Measurements from ENCODE around the gene NECAB3. TPM values are rescaled to one million over a fixed set of nuclear protein-coding genes. Genes with fewer than 3 reads are reported as not detected.

Gene NECAB3
- polyA plus RNA-seq, 1 donor: 13.3 TPM

GRCh38 chr20:33664085-33664761 is 10.0 kb downstream of the NECAB3 start:
- DNase-seq: no peak

DNA sequence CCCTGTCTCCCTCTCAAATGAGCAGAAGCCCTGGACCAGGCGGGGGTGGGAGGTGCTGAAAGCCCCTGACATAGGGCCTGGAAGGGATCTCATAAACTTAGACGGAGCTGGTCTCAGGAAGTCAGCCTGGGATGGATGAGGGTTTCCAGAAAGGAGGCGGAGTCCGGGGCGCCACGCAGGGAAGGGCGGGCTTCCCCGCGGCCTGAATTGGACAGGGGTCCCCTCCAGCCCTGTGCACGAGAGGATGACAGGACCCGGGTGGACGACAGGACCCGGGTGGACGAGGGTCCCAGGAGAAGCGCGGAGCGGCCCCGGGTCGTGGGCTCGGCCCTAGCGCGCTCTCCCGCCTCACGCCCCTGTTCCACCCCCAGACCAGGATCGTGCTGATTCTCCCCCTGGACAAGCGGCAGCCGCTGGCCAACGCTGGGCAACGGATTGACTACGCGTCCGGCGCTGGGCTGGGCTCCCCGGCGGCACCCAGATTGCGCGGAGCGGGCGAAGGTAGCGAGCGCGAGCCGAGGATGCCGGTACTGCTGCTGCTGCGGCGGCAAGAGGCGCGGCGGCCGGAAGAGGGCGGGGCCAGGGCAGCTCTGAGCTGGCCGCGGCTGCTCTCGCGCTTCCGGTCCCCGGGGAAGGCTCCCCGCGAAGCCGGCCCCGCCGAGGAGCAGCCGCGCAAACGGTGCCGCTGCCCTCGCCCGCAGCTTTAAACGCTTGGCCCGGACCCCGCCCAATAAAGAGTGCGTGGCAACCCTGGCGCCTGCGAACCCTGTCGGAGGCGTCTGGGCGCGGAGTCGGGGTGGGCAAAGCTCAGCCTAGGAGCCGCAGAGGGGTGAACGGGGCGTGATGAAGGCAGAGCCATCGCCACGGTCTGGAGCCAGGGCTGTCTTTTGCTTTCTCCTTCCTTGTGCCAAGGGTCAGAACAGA is 10.8 kb downstream of the NECAB3 start:
- peak; percentile 68 for DNase-seq

DNA sequence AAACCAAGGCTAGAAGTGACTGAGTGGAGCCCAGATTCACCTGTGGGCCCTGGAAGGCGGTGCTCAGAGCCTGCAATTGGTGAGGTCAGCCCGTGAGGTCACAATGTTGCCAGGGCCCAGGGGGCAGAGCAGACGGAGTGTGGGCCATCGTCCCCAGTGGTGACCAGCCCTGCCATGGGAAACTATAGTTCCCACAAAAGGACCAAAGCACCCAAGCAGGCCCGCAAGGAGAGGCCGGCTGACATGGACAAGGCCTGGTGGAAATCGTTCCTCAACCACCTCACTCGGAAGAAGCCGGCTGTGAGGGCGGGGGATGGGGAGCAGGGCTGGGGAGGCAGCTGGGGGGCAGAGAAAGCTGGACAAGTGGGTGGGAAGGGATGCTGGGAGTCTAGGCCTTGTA is 12.1 kb downstream of the NECAB3 start, which contains the start of gene C20orf144:
C20orf144 (plus strand) TSS at position 156 of the 400 bp plus-strand sequence; CDS start at position 175, 19 bp downstream.
- DNase-seq: no peak

DNA sequence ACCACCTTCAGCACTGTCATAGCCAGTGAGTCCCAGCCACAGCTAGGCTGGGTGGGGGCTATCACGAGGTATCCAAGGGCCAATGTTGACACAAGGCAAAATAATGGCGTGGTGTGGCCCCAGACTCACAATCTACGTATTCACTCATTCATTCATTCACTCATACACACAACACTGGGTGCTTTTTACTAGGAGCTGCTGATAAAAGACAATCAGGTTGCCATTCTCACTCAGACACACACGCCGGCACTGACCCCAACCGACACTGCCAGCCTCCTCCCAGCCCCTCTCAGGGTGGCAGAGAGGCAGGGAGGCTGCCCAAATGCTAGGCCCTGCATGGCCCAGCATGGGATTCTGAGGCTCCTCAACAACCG is 13.6 kb downstream of the NECAB3 start:
- no peak for DNase-seq

GRCh38 chr20:33660035-33660684 is 14.1 kb downstream of the NECAB3 start:
- no peak for DNase-seq

GRCh38 chr20:33659341-33660034 is 14.7 kb downstream of the NECAB3 start:
- DNase-seq: no peak

- DNase-seq: no peak
Measured at GRCh38 chr20:33658929-33659328, 15.3 kb downstream of the NECAB3 start.

DNA sequence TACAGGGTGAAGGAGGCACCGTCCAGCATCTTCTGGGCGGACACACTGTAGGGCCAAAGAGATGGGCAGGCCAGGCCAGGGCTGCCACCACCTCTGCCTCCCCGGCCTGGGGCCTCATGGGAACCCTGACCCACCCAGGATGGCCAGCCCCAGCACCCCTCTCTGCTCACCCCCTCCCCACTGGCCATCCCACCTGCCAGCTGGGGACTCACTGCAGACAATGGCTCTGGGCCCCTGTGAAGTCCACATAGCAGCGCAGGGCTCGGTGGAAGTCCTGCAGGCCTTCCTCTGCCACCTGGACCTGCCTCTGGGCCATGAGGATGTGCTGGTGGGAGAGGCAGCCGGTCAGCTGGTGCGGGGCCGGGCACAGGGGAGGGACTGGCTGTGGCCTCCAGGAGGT is 15.7 kb downstream of the NECAB3 start:
- no peak for DNase-seq

DNA sequence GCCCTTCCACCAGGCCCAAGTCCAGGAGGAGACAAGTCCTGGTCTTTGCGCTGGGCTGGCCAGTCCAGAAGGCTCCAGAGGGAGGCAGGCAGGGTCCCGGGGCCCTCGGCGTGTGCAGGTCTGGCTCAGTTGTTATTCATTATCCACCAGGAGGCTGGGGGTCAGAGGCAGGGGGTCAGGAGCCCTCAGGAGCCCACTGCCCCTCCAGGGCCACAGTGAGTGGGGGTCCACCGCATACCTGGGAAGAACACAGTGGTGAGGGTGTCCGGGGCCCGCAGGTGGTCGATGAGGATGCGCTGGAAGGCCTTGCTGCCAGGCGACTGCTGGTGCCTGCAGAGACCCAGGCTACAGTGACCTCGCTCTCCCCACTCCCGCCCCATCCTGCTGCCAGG is 16.5 kb downstream of the NECAB3 start:
- no peak for DNase-seq

GRCh38 chr20:33656783-33657703 is 17.2 kb downstream of the NECAB3 start:
- DNase-seq: no peak

DNA sequence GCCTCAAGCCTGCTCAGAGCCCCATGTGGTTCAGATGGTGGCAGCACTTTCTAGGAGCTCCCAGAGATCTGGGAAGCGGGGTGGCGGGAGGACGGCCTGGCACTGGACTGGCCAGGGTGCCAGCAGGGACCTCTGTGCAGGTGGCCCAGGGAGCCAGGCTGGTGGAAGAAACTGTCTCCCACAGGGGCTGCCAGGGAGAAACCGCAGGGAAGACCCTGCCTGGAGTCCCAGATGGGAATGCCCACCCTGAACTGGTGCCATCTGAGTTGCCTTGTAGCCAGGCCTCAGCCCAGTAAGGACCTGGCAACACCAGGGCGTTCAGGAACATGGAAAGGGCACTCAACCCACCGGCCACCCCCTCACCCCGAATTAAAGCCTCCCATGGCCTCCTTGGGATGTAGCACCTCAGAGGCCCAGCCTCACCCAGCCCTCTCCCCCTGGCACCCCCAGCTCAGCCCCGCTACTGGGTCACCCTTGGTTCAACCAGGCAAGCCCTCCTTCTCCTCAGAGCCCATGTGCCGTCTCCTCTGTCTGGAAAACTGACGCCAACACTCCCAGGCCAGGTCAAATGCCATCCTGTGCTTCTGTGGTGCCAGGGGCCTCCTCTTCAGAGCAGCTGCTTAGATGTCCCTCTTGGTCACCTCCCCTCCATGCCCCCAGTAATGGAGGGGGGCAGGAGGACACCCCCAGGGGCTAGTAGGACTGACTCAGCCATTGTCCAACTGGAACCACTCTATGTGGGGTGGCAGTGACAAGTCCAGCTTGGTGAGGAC is 18.0 kb downstream of the NECAB3 start:
- no peak for DNase-seq

GRCh38 chr20:33655164-33655563 is 19.1 kb downstream of the NECAB3 start:
- DNase-seq: no peak

DNA sequence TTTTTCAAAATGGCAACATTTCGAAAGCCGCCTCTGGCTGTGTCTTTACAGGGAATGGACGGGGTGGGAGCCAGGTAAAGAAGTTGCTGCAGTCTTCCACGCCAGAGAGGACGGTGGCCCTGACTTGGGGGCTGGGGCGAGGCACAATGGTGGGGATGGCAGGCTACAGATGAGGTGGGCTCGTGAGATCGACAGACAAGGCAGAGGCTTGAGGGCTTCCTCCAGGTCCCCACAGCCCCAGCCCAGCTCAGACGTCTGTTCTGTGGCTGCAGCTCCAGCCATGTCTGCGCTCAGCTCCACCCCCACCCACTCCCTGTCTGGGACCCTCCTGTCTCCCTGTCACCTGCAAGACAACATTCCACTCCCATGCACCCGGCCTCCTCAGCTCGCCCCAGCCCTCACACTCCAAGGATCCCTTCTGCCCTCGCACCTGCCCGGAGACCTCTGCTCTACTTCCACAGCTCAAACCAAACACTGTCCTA is 19.5 kb downstream of the NECAB3 start:
- DNase-seq: no peak

DNA sequence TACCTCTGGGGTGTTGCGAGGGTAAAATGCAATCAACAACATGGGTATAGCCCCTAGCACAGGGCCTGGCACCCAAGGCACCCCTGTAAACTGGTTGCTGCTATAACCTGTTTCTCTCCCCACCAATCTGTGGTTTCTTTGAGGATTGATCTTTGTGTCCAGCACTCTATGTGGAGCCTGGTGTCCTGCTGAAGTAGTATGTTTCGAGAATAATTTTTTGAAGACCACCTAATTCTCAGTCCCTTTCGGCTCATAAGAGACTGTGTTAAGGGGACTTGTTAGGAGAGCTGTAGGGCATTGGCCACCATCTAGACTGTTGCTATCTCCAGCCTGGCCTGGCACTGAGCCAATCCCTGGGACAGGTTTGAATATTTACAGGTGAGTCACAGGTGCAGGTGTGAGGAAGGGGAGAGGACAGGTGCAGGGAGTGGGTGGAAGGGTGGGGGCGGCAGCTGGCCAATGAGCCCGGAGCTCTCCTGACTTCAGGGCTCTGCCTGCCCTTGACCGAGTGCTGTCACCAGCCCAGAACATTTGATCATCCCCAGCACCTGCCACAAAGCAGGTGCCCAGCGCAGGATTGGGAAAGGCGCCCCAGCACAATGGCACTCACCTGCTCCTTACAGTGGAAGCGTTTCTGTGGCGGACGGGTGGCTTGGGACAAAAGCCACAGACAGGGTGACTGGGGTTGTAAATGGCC is 20.2 kb downstream of the NECAB3 start:
- DNase-seq: no peak

DNA sequence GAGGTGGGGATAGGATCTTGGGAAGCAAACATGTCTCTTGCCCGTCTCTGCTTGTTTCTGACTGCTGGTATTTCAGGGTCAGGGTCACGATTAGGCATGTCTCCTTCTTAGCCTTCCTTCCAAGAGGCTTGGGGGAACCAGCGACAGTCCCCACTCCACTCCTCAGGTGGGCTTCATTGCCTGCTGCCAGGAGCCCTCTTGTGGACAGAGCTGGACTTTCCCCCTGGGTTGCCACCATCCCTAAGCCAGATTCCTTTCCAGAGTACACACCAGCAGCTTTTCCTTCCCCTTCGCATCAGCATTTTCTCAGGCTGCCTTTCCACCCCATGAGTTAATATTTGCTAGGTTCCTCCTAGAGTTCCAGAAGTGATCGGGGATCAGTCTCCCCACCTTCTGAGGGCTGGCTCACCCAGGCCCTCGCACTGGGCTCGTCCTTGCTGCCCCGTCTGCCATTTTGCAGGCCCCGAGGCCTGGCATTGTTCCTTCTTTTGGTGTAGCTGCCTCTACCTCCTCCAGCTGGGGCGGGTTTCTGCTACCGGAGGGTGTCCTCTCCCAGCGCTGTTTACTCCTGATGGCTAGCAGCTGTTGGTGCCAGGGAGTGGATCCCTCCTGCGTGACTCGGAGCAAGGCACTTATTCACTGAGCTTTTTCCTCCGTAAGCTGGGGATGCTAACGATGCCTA is 20.9 kb downstream of the NECAB3 start:
- DNase-seq: peak; percentile 74

- DNase-seq: no peak
Measured at GRCh38 chr20:33651562-33652048, 22.6 kb downstream of the NECAB3 start.

DNA sequence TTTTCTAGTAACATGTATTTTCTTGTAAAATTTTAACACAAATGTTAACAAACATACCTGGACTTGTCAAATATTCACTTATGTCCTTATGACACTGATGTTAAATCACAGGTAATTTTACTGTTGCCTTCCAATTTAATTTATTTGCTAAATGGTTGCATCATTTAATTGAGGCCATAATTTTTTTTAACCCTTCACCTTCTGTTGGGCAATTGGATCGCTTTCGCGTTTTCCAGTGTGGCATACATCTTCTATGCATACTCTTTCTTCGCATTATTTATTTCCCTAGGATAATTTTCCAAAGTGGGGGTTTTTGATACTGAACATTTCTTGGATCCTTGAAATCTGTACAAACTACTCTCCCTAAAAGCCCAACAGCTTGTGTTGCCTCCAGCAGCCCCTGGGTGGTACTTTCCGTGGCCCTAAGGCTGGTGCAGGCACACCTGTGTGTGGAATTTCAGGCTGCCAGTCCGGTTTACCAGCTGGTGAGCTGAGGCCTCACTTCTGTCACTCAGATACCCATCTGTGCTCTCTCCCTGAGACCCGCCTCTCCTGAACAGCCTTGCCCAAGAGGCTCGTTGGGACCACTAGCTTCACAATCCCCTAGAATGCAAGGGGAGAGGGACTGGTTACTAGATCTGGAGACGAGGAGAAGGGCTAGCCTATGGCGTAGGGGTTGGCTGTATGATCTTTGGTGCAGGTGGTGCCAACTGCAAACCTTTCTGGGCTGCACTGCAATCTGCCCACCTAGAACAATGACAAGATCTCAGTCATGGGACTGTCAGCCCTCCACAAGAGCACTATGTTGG is 23.3 kb downstream of the NECAB3 start:
- no peak for DNase-seq
